Measurements from ENCODE around the gene PROSER1. TPM values are rescaled to one million over a fixed set of nuclear protein-coding genes. Genes with fewer than 3 reads are reported as not detected.
A peak's percentile ranks its signal among the peaks of the same experiment; 100 is the strongest.

The PROSER1 gene
- total and polyA plus RNA-seq, 4 donors: 2.0 to 26.4 (median 16.6) TPM

DNA sequence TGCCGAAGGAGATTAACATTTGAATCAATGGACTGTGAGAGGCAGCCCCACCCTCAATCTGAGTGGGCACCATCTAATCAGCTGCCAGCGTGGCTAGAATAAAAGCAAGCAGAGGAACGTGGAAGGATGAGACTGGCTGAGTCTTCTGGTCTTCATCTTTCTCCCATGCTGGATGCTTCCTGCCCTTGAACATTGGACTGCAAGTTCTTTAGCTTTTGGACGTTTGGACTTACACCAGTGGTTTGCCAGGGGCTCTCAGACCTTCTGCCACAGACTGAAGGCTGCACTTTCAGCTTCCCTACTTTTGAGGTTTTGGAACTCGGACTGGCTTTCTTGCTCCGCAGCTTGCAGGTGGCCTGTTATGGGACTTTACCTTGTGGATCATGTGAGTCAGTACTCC, 15.1 kb upstream of the PROSER1 start:
- H3K9me3 ChIP-seq (ENCODE audit: control insufficient read depth, low read length): no peaks in the 10 kb centered on the region
- no peak for ATAC-seq (ENCODE audit: low FRiP score)
- H3K4me3 ChIP-seq (ENCODE audit: low read length in 2 of 2): no peak overlapping the region
- intact Hi-C loops (cut with DNase I): loop anchor here (5.0 kb wide), 1 partner anchor 564 kb away; no protein-coding TSS in a partner anchor
- 76 to 77% methylated on average over 6 of the region's 6 CpGs for WGBS, 2 donors
- H3K27ac ChIP-seq (ENCODE audit: low read depth in 1 of 2, low read length in 2 of 2): no peak overlapping the region
- no peak for DNase-seq
- H3K4me1 ChIP-seq (ENCODE audit: control insufficient read depth in 1 of 2, insufficient read depth in 2 of 2, low read length in 2 of 2): no peaks in the 10 kb centered on the region
- no peaks in the 10 kb centered on the region for H3K27me3 ChIP-seq (ENCODE audit: control insufficient read depth in 1 of 2, insufficient read depth in 2 of 2, low read length in 1 of 2)
- H3K36me3 ChIP-seq (ENCODE audit: control insufficient read depth in 1 of 2, insufficient read depth in 2 of 2, low read length in 1 of 2): no peaks in the 10 kb centered on the region

DNA sequence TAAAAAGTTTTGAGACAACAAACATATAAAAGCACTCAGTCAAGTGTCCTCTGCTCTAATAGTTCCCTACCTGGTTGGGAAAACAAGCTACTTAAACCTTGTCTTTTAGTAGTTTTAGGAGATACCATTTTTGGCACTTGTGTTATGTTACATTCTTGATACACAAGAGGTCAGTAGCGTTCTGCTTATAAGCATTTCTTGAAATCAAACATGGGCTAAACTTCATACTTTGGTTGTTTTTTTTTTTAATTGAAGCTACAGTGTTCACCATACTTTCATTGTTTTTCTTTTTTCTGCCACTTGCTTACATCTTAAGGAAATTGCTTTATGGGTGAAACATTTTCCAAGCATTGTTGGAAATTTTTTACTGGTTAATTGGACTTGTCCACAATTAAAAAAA, 13.3 kb upstream of the PROSER1 start:
- Histone ChIP-seq H3K36me3 (ENCODE audit: control insufficient read depth in 1 of 2, insufficient read depth in 2 of 2, low read length in 1 of 2) (no peaks in the 10 kb centered on the region), H3K4me3 (ENCODE audit: low read length in 2 of 2) (no peak overlapping the region), H3K27me3 (ENCODE audit: control insufficient read depth in 1 of 2, insufficient read depth in 2 of 2, low read length in 1 of 2) (no peaks in the 10 kb centered on the region), H3K9me3 (ENCODE audit: control insufficient read depth, low read length) (no peaks in the 10 kb centered on the region), H3K4me1 (ENCODE audit: control insufficient read depth in 1 of 2, insufficient read depth in 2 of 2, low read length in 2 of 2) (no peaks in the 10 kb centered on the region), H3K27ac (ENCODE audit: low read depth in 1 of 2, low read length in 2 of 2) (no peak overlapping the region)
- DNase-seq: no peak
- peak; percentile 48 for ATAC-seq (ENCODE audit: low FRiP score)
- WGBS, 2 donors: 7 to 13% methylated on average over 1 of the region's 1 CpG
- intact Hi-C loops (cut with DNase I): loop anchor here (5.0 kb wide), 1 partner anchor 566 kb away; no protein-coding TSS in a partner anchor

DNA sequence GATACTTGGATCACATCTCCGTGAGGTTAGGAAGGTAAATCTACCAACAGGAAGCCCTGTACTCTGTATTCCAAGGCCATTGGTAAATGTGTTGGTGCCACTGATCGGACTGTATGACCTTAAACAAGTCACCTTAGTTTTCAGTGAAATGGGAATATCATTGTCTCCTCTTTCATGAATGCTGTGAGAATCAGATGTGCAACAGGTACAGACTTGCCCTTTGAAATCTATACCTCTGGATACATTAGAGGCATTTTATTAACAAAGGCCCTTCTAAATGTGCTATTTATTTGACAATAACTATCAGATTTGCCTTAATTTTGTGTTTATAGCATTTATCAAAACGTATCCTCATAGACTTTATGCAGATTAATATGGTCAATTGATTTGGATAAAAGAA, 11.4 kb upstream of the PROSER1 start:
- Histone ChIP-seq H3K4me3 (ENCODE audit: low read length in 2 of 2) (no peak overlapping the region), H3K27ac (ENCODE audit: low read depth in 1 of 2, low read length in 2 of 2) (no peak overlapping the region), H3K4me1 (ENCODE audit: control insufficient read depth in 1 of 2, insufficient read depth in 2 of 2, low read length in 2 of 2) (no peaks in the 10 kb centered on the region), H3K36me3 (ENCODE audit: control insufficient read depth in 1 of 2, insufficient read depth in 2 of 2, low read length in 1 of 2) (no peaks in the 10 kb centered on the region), H3K27me3 (ENCODE audit: control insufficient read depth in 1 of 2, insufficient read depth in 2 of 2, low read length in 1 of 2) (no peaks in the 10 kb centered on the region), H3K9me3 (ENCODE audit: control insufficient read depth, low read length) (no peaks in the 10 kb centered on the region)
- DNase-seq (no peak), ATAC-seq (ENCODE audit: low FRiP score) (no peak)
- 87 to 92% methylated on average over 3 of the region's 3 CpGs for WGBS, 2 donors
- intact Hi-C loops (cut with DNase I): no loop called here

DNA sequence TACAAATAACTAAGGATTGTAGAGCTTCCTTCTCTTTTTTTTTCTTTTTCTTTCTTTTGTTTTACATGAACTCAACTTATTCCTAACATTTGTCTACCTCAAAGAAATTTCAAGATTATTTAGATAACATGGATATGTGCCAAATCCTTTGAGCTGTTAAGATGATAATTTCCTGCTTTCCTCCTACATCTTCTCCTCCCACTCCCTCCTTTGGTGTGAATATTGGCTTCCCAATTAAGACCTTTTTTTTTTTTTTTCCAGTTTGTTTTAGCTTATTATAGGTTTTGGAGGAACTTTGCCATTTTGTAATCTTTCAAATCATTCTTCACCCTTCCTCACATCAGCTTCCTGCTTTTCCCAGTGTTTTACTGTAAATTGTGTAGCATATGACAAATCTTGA, 10.9 kb upstream of the PROSER1 start:
- Histone ChIP-seq H3K27me3 (ENCODE audit: control insufficient read depth in 1 of 2, insufficient read depth in 2 of 2, low read length in 1 of 2) (no peaks in the 10 kb centered on the region), H3K4me3 (ENCODE audit: low read length in 2 of 2) (no peak overlapping the region), H3K36me3 (ENCODE audit: control insufficient read depth in 1 of 2, insufficient read depth in 2 of 2, low read length in 1 of 2) (peaks cover 0 to 2% of the 10 kb centered on the region in 2 donors), H3K27ac (ENCODE audit: low read depth in 1 of 2, low read length in 2 of 2) (no peak overlapping the region), H3K4me1 (ENCODE audit: control insufficient read depth in 1 of 2, insufficient read depth in 2 of 2, low read length in 2 of 2) (no peaks in the 10 kb centered on the region), H3K9me3 (ENCODE audit: control insufficient read depth, low read length) (no peaks in the 10 kb centered on the region)
- no peak for DNase-seq
- intact Hi-C loops (cut with DNase I): no loop called here
- ATAC-seq (ENCODE audit: low FRiP score): no peak

DNA sequence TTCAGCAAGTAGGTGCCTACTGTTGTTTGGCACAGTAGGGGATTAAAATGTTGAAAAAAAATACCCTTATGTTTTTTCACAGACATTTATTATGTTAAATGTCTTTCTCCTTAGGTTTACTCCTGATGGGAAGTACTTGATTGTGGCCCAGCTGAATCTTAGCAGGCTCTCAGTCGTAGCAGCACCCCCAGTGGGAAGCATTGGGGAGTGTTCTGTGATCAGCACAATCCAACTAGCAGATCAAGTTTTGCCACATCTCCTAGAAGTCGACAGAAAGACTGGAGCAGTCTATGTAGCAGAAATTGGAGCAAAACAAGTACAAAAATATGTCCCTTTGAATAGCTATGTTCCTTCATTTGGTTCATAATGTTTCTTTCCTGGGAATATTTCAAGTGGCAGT, 9.7 kb upstream of the PROSER1 start:
- DNase-seq: no peak
- no peak overlapping the region for H3K4me3 ChIP-seq (ENCODE audit: low read length in 2 of 2)
- peaks cover 0 to 2% of the 10 kb centered on the region in 2 donors for H3K36me3 ChIP-seq (ENCODE audit: control insufficient read depth in 1 of 2, insufficient read depth in 2 of 2, low read length in 1 of 2)
- no peak for ATAC-seq (ENCODE audit: low FRiP score)
- H3K9me3 ChIP-seq (ENCODE audit: control insufficient read depth, low read length): no peaks in the 10 kb centered on the region
- no peaks in the 10 kb centered on the region for H3K4me1 ChIP-seq (ENCODE audit: control insufficient read depth in 1 of 2, insufficient read depth in 2 of 2, low read length in 2 of 2)
- WGBS, 2 donors: 28 to 30% methylated on average over 2 of the region's 2 CpGs
- no peak overlapping the region for H3K27ac ChIP-seq (ENCODE audit: low read depth in 1 of 2, low read length in 2 of 2)
- intact Hi-C loops (cut with DNase I): no loop called here
- H3K27me3 ChIP-seq (ENCODE audit: control insufficient read depth in 1 of 2, insufficient read depth in 2 of 2, low read length in 1 of 2): no peaks in the 10 kb centered on the region

DNA sequence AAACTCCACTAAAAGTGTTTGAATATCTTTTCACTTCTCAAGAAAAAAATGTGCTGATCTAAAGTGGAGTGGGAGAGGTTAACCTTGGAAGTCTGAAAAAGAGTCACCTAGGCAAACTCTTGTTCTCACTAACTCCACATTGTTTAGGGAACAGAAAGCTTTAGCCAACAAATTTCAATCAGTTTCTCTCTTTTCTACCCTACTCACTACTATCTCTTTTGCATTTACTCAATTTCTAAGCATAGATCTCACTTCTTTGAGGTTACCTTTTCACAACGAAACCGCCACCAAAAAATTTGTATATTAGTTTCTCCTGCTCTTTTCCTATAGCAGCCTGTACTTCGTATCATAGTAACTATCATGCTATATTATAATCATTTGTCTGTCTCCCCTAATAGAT, 6.6 kb upstream of the PROSER1 start:
- Histone ChIP-seq H3K27me3 (ENCODE audit: control insufficient read depth in 1 of 2, insufficient read depth in 2 of 2, low read length in 1 of 2) (no peaks in the 10 kb centered on the region), H3K36me3 (ENCODE audit: control insufficient read depth in 1 of 2, insufficient read depth in 2 of 2, low read length in 1 of 2) (peaks cover 0 to 2% of the 10 kb centered on the region in 2 donors), H3K4me1 (ENCODE audit: control insufficient read depth in 1 of 2, insufficient read depth in 2 of 2, low read length in 2 of 2) (no peaks in the 10 kb centered on the region), H3K27ac (ENCODE audit: low read depth in 1 of 2, low read length in 2 of 2) (no peak overlapping the region), H3K4me3 (ENCODE audit: low read length in 2 of 2) (no peak overlapping the region), H3K9me3 (ENCODE audit: control insufficient read depth, low read length) (no peaks in the 10 kb centered on the region)
- WGBS, 2 donors: 93 to 98% methylated on average over 3 of the region's 3 CpGs
- intact Hi-C loops (cut with DNase I): no loop called here
- ATAC-seq (ENCODE audit: low FRiP score) (no peak), DNase-seq (no peak)

DNA sequence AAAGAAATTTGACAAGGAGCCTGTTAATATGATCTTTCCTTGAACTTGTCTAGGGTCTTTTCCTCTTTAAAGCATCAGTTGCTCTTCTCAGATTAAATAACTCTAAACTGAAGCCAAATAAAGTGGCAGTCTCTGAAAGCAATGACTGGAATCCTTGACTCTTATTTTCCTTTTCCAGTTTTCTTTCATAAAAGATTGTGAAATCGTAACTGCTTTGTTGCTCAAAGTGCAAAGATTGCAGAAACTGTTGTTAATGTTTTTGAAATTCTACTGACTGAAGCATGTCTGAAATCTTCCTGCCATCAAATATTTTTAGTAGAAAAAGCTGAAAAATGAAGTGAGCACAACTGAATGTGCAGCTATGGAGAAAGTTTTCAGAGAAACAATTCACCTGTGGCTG, 2.3 kb upstream of the PROSER1 start:
- intact Hi-C loops (cut with DNase I): no loop called here

DNA sequence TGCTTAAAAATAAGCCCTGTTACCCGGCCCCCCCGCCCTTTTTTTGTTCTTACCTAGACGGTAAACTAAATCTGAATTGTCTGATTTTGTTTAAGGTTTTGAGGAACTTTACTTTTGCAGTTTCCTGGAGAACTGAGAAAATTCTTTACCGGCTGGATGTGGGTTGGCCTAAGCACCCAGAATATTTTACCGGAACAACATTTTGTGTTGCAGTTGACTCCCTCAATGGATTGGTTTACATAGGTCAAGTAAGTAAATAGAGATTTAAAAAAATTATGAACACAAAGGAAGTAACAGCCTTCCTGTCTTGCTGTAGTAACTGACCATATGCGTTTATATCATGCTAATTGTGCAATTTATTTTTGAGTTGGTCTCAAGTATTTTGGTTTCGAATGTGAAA, 1.2 kb upstream of the PROSER1 start:
- Histone ChIP-seq H3K4me1 (ENCODE audit: control insufficient read depth in 1 of 2, insufficient read depth in 2 of 2, low read length in 2 of 2) (no peaks in the 10 kb centered on the region), H3K27me3 (ENCODE audit: control insufficient read depth in 1 of 2, insufficient read depth in 2 of 2, low read length in 1 of 2) (no peaks in the 10 kb centered on the region), H3K4me3 (ENCODE audit: low read length in 2 of 2) (peak overlapping the region; percentile 78 to 96), H3K36me3 (ENCODE audit: control insufficient read depth in 1 of 2, insufficient read depth in 2 of 2, low read length in 1 of 2) (peaks cover 0 to 2% of the 10 kb centered on the region in 2 donors), H3K27ac (ENCODE audit: low read depth in 1 of 2, low read length in 2 of 2) (no peak overlapping the region), H3K9me3 (ENCODE audit: control insufficient read depth, low read length) (no peaks in the 10 kb centered on the region)
- no peak for ATAC-seq (ENCODE audit: low FRiP score)
- intact Hi-C loops (cut with DNase I): loop anchor here in 1 of 2 donors (10.0 kb wide), 1 partner anchor 616 kb away; the partner anchor contains the start of gene COG6
- DNase-seq: no peak
- WGBS, 2 donors: 18 to 22% methylated on average over 7 of the region's 7 CpGs

More for the DNA sequence above, 2.3 kb upstream of the PROSER1 start:
- Histone ChIP-seq H3K27ac (ENCODE audit: low read depth in 1 of 2, low read length in 2 of 2) (no peak overlapping the region), H3K4me1 (ENCODE audit: control insufficient read depth in 1 of 2, insufficient read depth in 2 of 2, low read length in 2 of 2) (no peaks in the 10 kb centered on the region), H3K9me3 (ENCODE audit: control insufficient read depth, low read length) (no peaks in the 10 kb centered on the region), H3K4me3 (ENCODE audit: low read length in 2 of 2) (no peak overlapping the region), H3K36me3 (ENCODE audit: control insufficient read depth in 1 of 2, insufficient read depth in 2 of 2, low read length in 1 of 2) (peaks cover 0 to 2% of the 10 kb centered on the region in 2 donors), H3K27me3 (ENCODE audit: control insufficient read depth in 1 of 2, insufficient read depth in 2 of 2, low read length in 1 of 2) (no peaks in the 10 kb centered on the region)
- DNase-seq: no peak
- no peak for ATAC-seq (ENCODE audit: low FRiP score)
- WGBS, 2 donors: 22 to 28% methylated on average over 1 of the region's 1 CpG

DNA sequence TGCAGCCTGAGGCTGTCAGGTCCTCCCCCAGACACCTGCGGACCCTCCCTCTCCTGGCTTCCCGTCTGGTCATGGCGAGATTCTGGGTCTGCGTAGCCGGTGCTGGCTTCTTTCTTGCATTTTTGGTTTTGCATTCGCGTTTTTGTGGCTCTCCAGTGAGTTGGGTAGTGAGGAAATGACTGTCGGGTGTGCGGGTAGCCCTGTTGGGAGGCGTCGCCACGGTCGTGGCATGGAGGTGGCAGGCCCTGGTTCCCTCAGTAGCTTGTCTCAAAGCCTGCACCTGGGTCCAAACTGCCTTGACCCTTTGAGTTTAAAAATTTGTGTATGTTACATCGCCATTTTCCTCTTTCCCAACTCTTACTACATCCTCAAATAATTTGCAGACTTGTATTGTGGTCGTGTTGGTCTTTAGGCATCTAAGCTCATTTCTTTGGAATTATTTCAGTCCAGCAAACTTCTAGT, 711 bp upstream of the PROSER1 start:
- intact Hi-C loops (cut with DNase I): loop anchor here in 1 of 2 donors (10.0 kb wide), 1 partner anchor 616 kb away; the partner anchor contains the start of gene COG6
- DNase-seq (peak in 1 of 2 donors; percentile 57), ATAC-seq (ENCODE audit: low FRiP score) (peak; percentile 44)
- no peaks in the 10 kb centered on the region for H3K4me1 ChIP-seq (ENCODE audit: control insufficient read depth in 1 of 2, insufficient read depth in 2 of 2, low read length in 2 of 2)
- no peaks in the 10 kb centered on the region for H3K27me3 ChIP-seq (ENCODE audit: control insufficient read depth in 1 of 2, insufficient read depth in 2 of 2, low read length in 1 of 2)
- H3K9me3 ChIP-seq (ENCODE audit: control insufficient read depth, low read length): no peaks in the 10 kb centered on the region
- 0 to 1% methylated on average over 15 of the region's 15 CpGs for WGBS, 2 donors
- peak overlapping the region; percentile 78 to 96 for H3K4me3 ChIP-seq (ENCODE audit: low read length in 2 of 2)
- no peaks in the 10 kb centered on the region for H3K36me3 ChIP-seq (ENCODE audit: control insufficient read depth in 1 of 2, insufficient read depth in 2 of 2, low read length in 1 of 2)
- H3K27ac ChIP-seq (ENCODE audit: low read depth in 1 of 2, low read length in 2 of 2): peak overlapping the region in 1 of 2 donors; percentile 22
